OCI-LY1 (cell line): Measurements from ENCODE around the gene PSD2.

ENCODE experiments used
- EZH2 ChIP-seq: fragments of 200-600 bp; sonication (generic), shearing (Covaris generic); IDR thresholded peaks from 2 replicates; pipeline ENCODE4 v1.8.0; 2017; ENCODE audit warnings: borderline replicate concordance, mixed run types, mild to moderate bottlenecking, antibody characterized with exemption, low read length, moderate library complexity, mixed read lengths
- TF ChIP-seq, protein P1 (sequence below): fragments of 200-600 bp; sonication (generic), shearing (Covaris generic); IDR thresholded peaks from 2 replicates; pipeline ENCODE4 v1.5.1; 2017; ENCODE audit warnings: mild to moderate bottlenecking, antibody characterized with exemption, low read length, moderate library complexity, mixed read lengths

DNA sequence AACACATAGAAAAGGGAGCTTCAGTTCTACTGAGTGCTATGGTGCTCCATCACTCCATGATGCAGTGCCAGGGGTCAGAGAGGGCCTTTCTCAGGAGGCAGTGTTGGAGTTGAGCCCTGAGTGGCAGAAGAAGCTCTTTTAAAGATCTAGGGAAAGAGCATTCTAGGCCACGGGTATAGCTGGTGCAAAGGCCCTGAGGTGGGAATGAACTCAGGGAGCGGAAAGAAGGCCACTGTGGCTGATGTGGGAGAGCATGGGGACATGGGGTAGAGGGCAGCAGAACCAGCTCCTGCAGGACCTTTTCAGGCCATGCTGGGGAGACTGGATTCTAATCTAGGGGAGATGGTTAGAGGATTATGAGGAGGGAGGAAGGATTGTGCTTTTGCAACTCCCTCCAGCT lies 9.9 kb downstream of the PSD2 start:
- TF ChIP-seq, protein P1, sequence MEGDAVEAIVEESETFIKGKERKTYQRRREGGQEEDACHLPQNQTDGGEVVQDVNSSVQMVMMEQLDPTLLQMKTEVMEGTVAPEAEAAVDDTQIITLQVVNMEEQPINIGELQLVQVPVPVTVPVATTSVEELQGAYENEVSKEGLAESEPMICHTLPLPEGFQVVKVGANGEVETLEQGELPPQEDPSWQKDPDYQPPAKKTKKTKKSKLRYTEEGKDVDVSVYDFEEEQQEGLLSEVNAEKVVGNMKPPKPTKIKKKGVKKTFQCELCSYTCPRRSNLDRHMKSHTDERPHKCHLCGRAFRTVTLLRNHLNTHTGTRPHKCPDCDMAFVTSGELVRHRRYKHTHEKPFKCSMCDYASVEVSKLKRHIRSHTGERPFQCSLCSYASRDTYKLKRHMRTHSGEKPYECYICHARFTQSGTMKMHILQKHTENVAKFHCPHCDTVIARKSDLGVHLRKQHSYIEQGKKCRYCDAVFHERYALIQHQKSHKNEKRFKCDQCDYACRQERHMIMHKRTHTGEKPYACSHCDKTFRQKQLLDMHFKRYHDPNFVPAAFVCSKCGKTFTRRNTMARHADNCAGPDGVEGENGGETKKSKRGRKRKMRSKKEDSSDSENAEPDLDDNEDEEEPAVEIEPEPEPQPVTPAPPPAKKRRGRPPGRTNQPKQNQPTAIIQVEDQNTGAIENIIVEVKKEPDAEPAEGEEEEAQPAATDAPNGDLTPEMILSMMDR, result no peak
- no peak for TF ChIP-seq EZH2
